ENCODE measurements around the gene PSMG4.

The PSMG4 gene

GRCh38 chr6:3315841-3316240, 57.1 kb downstream of the PSMG4 start:
- H3K27ac ChIP-seq (ENCODE audit: extremely low read depth, low read depth, low read length): no peak overlapping the region
- H3K4me3 ChIP-seq (ENCODE audit: low read depth, low read length): no peak overlapping the region
- H3K36me3 ChIP-seq (ENCODE audit: control insufficient read depth in 2 of 2, insufficient read depth in 1 of 2, low read length in 2 of 2): peaks cover 0 to 8% of the 10 kb centered on the region in 2 experiments; a peak in 1 of 3 replicates
- TF ChIP-seq ZNF121 (tag by site-specific recombination; IDR thresholded peaks at IDR 0.05) (no peak), ZNF501 (tag by site-specific recombination; IDR thresholded peaks at IDR 0.05) (no peak), ZNF16 (tag by site-specific recombination; IDR thresholded peaks at IDR 0.05; ENCODE audit: low read depth) (no peak), ZNF433 (tag by site-specific recombination; IDR thresholded peaks at IDR 0.05; ENCODE audit: low read depth) (no peak), ATF2 (tag by site-specific recombination; IDR thresholded peaks at IDR 0.05; ENCODE audit: low read depth) (no peak), ZFP3 (tag by site-specific recombination; IDR thresholded peaks at IDR 0.05; ENCODE audit: low read depth) (no peak), MYNN (tag by site-specific recombination; IDR thresholded peaks at IDR 0.05; ENCODE audit: borderline replicate concordance) (no peak), ZNF394 (tag by site-specific recombination; IDR thresholded peaks at IDR 0.05; ENCODE audit: borderline replicate concordance) (no peak), YY1 (tag by site-specific recombination; IDR thresholded peaks at IDR 0.05) (no peak), ZNF302 (tag by site-specific recombination; IDR thresholded peaks at IDR 0.05; ENCODE audit: low read depth) (no peak), ZSCAN5A (tag by site-specific recombination; IDR thresholded peaks at IDR 0.05) (no peak), ZEB2 (tag by site-specific recombination; IDR thresholded peaks at IDR 0.05) (no peak), ZNF146 (tag by site-specific recombination; IDR thresholded peaks at IDR 0.05) (no peak), RBAK (tag by site-specific recombination; IDR thresholded peaks at IDR 0.05) (no peak), SCRT1 (tag by site-specific recombination; IDR thresholded peaks at IDR 0.05; ENCODE audit: borderline replicate concordance) (no peak)
- TF ChIP-seq, protein P1, sequence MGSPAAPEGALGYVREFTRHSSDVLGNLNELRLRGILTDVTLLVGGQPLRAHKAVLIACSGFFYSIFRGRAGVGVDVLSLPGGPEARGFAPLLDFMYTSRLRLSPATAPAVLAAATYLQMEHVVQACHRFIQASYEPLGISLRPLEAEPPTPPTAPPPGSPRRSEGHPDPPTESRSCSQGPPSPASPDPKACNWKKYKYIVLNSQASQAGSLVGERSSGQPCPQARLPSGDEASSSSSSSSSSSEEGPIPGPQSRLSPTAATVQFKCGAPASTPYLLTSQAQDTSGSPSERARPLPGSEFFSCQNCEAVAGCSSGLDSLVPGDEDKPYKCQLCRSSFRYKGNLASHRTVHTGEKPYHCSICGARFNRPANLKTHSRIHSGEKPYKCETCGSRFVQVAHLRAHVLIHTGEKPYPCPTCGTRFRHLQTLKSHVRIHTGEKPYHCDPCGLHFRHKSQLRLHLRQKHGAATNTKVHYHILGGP (tag by site-specific recombination; IDR thresholded peaks at IDR 0.05): no peak
- TF ChIP-seq, protein P2, sequence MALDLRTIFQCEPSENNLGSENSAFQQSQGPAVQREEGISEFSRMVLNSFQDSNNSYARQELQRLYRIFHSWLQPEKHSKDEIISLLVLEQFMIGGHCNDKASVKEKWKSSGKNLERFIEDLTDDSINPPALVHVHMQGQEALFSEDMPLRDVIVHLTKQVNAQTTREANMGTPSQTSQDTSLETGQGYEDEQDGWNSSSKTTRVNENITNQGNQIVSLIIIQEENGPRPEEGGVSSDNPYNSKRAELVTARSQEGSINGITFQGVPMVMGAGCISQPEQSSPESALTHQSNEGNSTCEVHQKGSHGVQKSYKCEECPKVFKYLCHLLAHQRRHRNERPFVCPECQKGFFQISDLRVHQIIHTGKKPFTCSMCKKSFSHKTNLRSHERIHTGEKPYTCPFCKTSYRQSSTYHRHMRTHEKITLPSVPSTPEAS (tag by site-specific recombination; IDR thresholded peaks at IDR 0.05): no peak
- ChIA-PET CTCF (no interaction called here), POLR2A (no interaction called here)
- H3K9me3 ChIP-seq (ENCODE audit: control insufficient read depth, insufficient read depth, low read depth, low read length): no peaks in the 10 kb centered on the region
- H3K4me1 ChIP-seq (ENCODE audit: control insufficient read depth, insufficient read depth, low read length): no peaks in the 10 kb centered on the region

GRCh38 chr6:3316331-3316730, 57.6 kb downstream of the PSMG4 start:
- Histone ChIP-seq H3K36me3 (ENCODE audit: control insufficient read depth in 2 of 2, insufficient read depth in 1 of 2, low read length in 2 of 2) (peaks cover 0 to 11% of the 10 kb centered on the region in 2 experiments; a peak in 1 of 3 replicates), H3K4me3 (ENCODE audit: low read depth, low read length) (no peak overlapping the region), H3K9me3 (ENCODE audit: control insufficient read depth, insufficient read depth, low read depth, low read length) (no peaks in the 10 kb centered on the region), H3K27ac (ENCODE audit: extremely low read depth, low read depth, low read length) (no peak overlapping the region), H3K4me1 (ENCODE audit: control insufficient read depth, insufficient read depth, low read length) (no peaks in the 10 kb centered on the region)
- ChIA-PET POLR2A (no interaction called here), CTCF (no interaction called here)
- TF ChIP-seq KLF7 (tag by site-specific recombination; IDR thresholded peaks at IDR 0.05; ENCODE audit: borderline replicate concordance) (no peak), ZNF211 (tag by site-specific recombination; IDR thresholded peaks at IDR 0.05; ENCODE audit: low read depth) (no peak), ZNF24 (tag by site-specific recombination; IDR thresholded peaks at IDR 0.05) (no peak), ZNF555 (tag by site-specific recombination; conservative IDR thresholded peaks at IDR 0.05) (no peak), PRDM6 (tag by site-specific recombination; IDR thresholded peaks at IDR 0.05) (no peak), OVOL3 (tag by site-specific recombination; IDR thresholded peaks at IDR 0.05) (no peak), ZBTB11 (tag by site-specific recombination; conservative IDR thresholded peaks at IDR 0.05; ENCODE audit: low read depth) (no peak), SETDB1 (IDR thresholded peaks at IDR 0.05; ENCODE audit: insufficient read length, low read length) (no peak), TRIM28 (IDR thresholded peaks at IDR 0.05; ENCODE audit: borderline replicate concordance, low read length) (no peak)

Measured in HEK293 (cell line).